ENCODE measurements around the gene SPTBN1. TPM values are rescaled to one million over a fixed set of nuclear protein-coding genes. Genes with fewer than 3 reads are reported as not detected.

Gene SPTBN1
- total RNA-seq, 1 experiment from 2014 or later: 202 TPM

DNA sequence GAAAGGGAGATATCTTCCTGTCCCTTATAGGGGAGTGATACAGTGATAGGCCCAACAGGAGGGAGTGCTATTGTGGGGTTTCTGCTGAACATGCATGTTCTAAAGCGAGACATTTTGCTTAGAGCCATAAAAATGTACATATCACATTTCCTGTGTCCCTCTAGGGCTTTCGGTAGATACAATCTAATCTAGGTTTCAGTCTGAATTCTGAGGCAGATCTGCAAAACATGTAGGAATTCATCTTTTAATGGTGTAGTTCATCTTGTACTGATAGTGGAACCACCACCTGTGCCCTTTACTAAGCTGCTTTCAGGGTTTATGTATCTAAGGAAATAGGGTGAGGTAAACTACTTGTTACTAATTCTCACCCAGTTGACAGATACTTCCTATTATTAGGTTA lies 73.8 kb downstream of the SPTBN1 start:
- no peaks in the 10 kb centered on the region for H3K27me3 ChIP-seq (ENCODE audit: low read length)
- H3K9me3 ChIP-seq (ENCODE audit: low read length): no peaks in the 10 kb centered on the region
- H3K9ac ChIP-seq (ENCODE audit: low read length): no peak overlapping the region
- ATAC-seq (no peak), DNase-seq (no peak)
- peaks cover 10% of the 10 kb centered on the region; the same call in 1 of the 2 replicates for H3K79me2 ChIP-seq (ENCODE audit: low read length)
- intact Hi-C loops (cut with micrococcal nuclease): no loop called here
- ChIA-PET CTCF (no interaction called here), POLR2A (ENCODE audit: unreplicated experiment) (interaction anchor here (0.6 kb wide), 1 partner anchor 30 kb away, joined by 3 read pairs; no protein-coding TSS in a partner anchor)
- H2AFZ ChIP-seq (ENCODE audit: low read length): no peak overlapping the region
- TF ChIP-seq EZH2phosphoT487 (IDR thresholded peaks at IDR 0.05; ENCODE audit: borderline replicate concordance, low read length) (no peak), EZH2 (IDR thresholded peaks at IDR 0.05; ENCODE audit: low read length, unreplicated experiment) (no peak)
- TF ChIP-seq, protein P1, sequence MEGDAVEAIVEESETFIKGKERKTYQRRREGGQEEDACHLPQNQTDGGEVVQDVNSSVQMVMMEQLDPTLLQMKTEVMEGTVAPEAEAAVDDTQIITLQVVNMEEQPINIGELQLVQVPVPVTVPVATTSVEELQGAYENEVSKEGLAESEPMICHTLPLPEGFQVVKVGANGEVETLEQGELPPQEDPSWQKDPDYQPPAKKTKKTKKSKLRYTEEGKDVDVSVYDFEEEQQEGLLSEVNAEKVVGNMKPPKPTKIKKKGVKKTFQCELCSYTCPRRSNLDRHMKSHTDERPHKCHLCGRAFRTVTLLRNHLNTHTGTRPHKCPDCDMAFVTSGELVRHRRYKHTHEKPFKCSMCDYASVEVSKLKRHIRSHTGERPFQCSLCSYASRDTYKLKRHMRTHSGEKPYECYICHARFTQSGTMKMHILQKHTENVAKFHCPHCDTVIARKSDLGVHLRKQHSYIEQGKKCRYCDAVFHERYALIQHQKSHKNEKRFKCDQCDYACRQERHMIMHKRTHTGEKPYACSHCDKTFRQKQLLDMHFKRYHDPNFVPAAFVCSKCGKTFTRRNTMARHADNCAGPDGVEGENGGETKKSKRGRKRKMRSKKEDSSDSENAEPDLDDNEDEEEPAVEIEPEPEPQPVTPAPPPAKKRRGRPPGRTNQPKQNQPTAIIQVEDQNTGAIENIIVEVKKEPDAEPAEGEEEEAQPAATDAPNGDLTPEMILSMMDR (conservative IDR thresholded peaks at IDR 0.05; ENCODE audit: low read depth, low read length): no peak
- H3F3A ChIP-seq (ENCODE audit: low read length, unreplicated experiment): no peaks in the 10 kb centered on the region
- H3K36me3 ChIP-seq (ENCODE audit: low read depth, low read length): peaks cover 18% of the 10 kb centered on the region; the same call in 1 of the 2 replicates
- no peak overlapping the region for H3K4me3 ChIP-seq (ENCODE audit: low read length)
- H3K4me2 ChIP-seq (ENCODE audit: low read length): no peak overlapping the region
- no peaks in the 10 kb centered on the region for H4K20me1 ChIP-seq (ENCODE audit: low read length)
- H3K4me1 ChIP-seq (ENCODE audit: insufficient read depth, low read length): peaks cover 39% of the 10 kb centered on the region
- H3K27ac ChIP-seq (ENCODE audit: low read length): no peak overlapping the region
- no peaks in the 10 kb centered on the region for H3K9me2 ChIP-seq (replicated peaks; ENCODE audit: low read length)
- BruUV-seq (replicated peaks): no TSS peak

DNA sequence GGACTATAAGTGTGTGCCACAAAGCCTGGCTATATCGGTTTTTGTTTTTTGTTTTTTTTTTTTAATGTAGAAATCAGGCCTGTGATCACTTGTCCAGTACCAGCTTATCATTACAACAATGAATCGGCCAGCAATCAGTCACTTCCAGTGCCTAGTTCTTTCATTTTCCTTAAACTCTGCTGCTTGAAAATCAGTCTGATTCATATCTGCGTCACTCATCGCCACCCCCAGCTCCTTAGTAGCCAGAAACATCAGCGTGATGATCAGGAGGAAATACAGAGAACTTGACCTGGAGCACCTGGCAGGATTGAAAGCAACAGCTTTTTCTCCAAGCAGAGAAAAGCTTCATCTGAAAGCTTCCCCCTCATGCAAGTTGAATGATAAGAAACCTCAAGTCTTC lies 75.4 kb downstream of the SPTBN1 start:
- H3K27ac ChIP-seq (ENCODE audit: low read length): peak overlapping the region; percentile 86
- H3K4me1 ChIP-seq (ENCODE audit: insufficient read depth, low read length): peaks cover 37% of the 10 kb centered on the region
- DNase-seq: peak; percentile 82
- H3K79me2 ChIP-seq (ENCODE audit: low read length): peaks cover 10% of the 10 kb centered on the region; the same call in 1 of the 2 replicates
- CTCF ChIA-PET: interaction anchor here (1.1 kb wide), 1 partner anchor 425 kb away, joined by 3 read pairs; no protein-coding TSS in a partner anchor
- POLR2A ChIA-PET (ENCODE audit: unreplicated experiment): interaction anchor here (0.6 kb wide), 4 partner anchors 27 to 425 kb away, joined by 3 to 6 read pairs (median 4); no protein-coding TSS in a partner anchor
- H4K20me1 ChIP-seq (ENCODE audit: low read length): no peaks in the 10 kb centered on the region
- H3K9me3 ChIP-seq (ENCODE audit: low read length): no peaks in the 10 kb centered on the region
- intact Hi-C loops (cut with micrococcal nuclease): no loop called here
- BruUV-seq (replicated peaks): no TSS peak
- H3K9me2 ChIP-seq (replicated peaks; ENCODE audit: low read length): no peaks in the 10 kb centered on the region
- peak; percentile 75 for ATAC-seq
- peak overlapping the region; percentile 67 for H3K9ac ChIP-seq (ENCODE audit: low read length)
- peak overlapping the region; percentile 49; the same call in 1 of the 2 replicates for H3K4me3 ChIP-seq (ENCODE audit: low read length)
- H3K4me2 ChIP-seq (ENCODE audit: low read length): peak overlapping the region; percentile 75
- H3K36me3 ChIP-seq (ENCODE audit: low read depth, low read length): peaks cover 15% of the 10 kb centered on the region; the same call in 1 of the 2 replicates
- TF ChIP-seq, protein P1 (conservative IDR thresholded peaks at IDR 0.05; ENCODE audit: low read depth, low read length): no peak
- no peak for TF ChIP-seq EZH2 (IDR thresholded peaks at IDR 0.05; ENCODE audit: low read length, unreplicated experiment)
- H2AFZ ChIP-seq (ENCODE audit: low read length): peak overlapping the region; percentile 42; the same call in 1 of the 2 replicates
- H3K27me3 ChIP-seq (ENCODE audit: low read length): no peaks in the 10 kb centered on the region
- H3F3A ChIP-seq (ENCODE audit: low read length, unreplicated experiment): no peaks in the 10 kb centered on the region

DNA sequence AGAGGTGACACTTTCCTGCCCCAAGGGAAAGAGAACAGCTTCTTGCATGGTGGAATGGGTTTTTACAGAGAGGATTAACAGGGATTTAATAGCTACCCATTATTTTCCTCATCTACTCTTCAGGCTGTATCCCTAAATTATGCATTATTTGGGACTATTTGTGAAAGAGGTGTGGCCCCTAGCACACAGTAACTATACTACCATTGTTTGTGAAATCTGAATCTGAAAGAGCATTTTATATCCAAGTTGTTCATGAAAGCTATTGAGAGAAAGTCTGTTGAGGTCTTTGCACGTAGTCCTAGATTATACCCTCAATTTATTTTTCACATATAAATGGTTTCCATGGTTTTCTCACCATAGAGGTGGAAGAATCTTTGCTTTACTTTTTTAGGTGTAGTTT lies 78.1 kb downstream of the SPTBN1 start:
- H3K4me2 ChIP-seq (ENCODE audit: low read length): no peak overlapping the region

More for the DNA sequence above, 78.1 kb downstream of the SPTBN1 start:
- H3K36me3 ChIP-seq (ENCODE audit: low read depth, low read length): no peaks in the 10 kb centered on the region
- H3K79me2 ChIP-seq (ENCODE audit: low read length): peaks cover 10% of the 10 kb centered on the region; the same call in 1 of the 2 replicates
- ChIA-PET CTCF (no interaction called here), POLR2A (ENCODE audit: unreplicated experiment) (interaction anchor here (0.6 to 0.7 kb wide), 2 partner anchors 45 to 141 kb away, joined by 3 read pairs; no protein-coding TSS in a partner anchor)
- DNase-seq (no peak), ATAC-seq (no peak)
- H3K9me3 ChIP-seq (ENCODE audit: low read length): no peaks in the 10 kb centered on the region
- no peaks in the 10 kb centered on the region for H3F3A ChIP-seq (ENCODE audit: low read length, unreplicated experiment)
- peak overlapping the region; percentile 68; the same call in 1 of the 2 replicates for H3K9ac ChIP-seq (ENCODE audit: low read length)
- no peaks in the 10 kb centered on the region for H4K20me1 ChIP-seq (ENCODE audit: low read length)
- H2AFZ ChIP-seq (ENCODE audit: low read length): no peak overlapping the region
- no peak for TF ChIP-seq EZH2 (IDR thresholded peaks at IDR 0.05; ENCODE audit: low read length, unreplicated experiment)
- TF ChIP-seq, protein P1 (conservative IDR thresholded peaks at IDR 0.05; ENCODE audit: low read depth, low read length): no peak
- TF ChIP-seq EZH2phosphoT487 (IDR thresholded peaks at IDR 0.05; ENCODE audit: borderline replicate concordance, low read length): no peak
- BruUV-seq (replicated peaks): no TSS peak
- no peaks in the 10 kb centered on the region for H3K9me2 ChIP-seq (replicated peaks; ENCODE audit: low read length)
- peak overlapping the region; percentile 86 for H3K27ac ChIP-seq (ENCODE audit: low read length)
- no peaks in the 10 kb centered on the region for H3K27me3 ChIP-seq (ENCODE audit: low read length)
- no peak overlapping the region for H3K4me3 ChIP-seq (ENCODE audit: low read length)
- intact Hi-C loops (cut with micrococcal nuclease): no loop called here
- H3K4me1 ChIP-seq (ENCODE audit: insufficient read depth, low read length): peaks cover 37% of the 10 kb centered on the region

All from PC-3 (cell line).